Mesendoderm (in vitro differentiated cells): ENCODE measurements around the gene CD302.

Source experiments
- DNase-seq: peaks from one replicate; pipeline ENCODE4 v3.0.0; 2013
- H2AK5ac ChIP-seq: 2 replicates; pipeline ENCODE4 v1.6.1; 2013; ENCODE audit warnings: low read length, inconsistent platforms
- H2BK120ac ChIP-seq: 2 replicates; pipeline ENCODE4 v1.6.1; 2013; ENCODE audit warnings: low read depth, mild to moderate bottlenecking, low read length, moderate library complexity, mixed read lengths
- H2BK15ac ChIP-seq: replicated peaks from 2 replicates; pipeline ENCODE4 v1.6.1; 2013; ENCODE audit warnings: low read depth, mild to moderate bottlenecking, moderate library complexity
- H2BK5ac ChIP-seq: 2 replicates; pipeline ENCODE4 v1.6.1; 2013; ENCODE audit warnings: low read length, inconsistent platforms
- H3K18ac ChIP-seq: 2 replicates; pipeline ENCODE4 v1.6.1; 2013; ENCODE audit warnings: mild to moderate bottlenecking, low read length, mixed read lengths
- H3K23ac ChIP-seq: one replicate; pipeline ENCODE4 v1.6.1; 2013; ENCODE audit warnings: low read length
- H3K27ac ChIP-seq: 2 replicates; pipeline ENCODE4 v1.5.1; 2013; ENCODE audit warnings: low read depth, mild to moderate bottlenecking, inconsistent platforms, low read length, moderate library complexity
- H3K27me3 ChIP-seq: 2 replicates; pipeline ENCODE4 v1.6.1; 2013; ENCODE audit warnings: low read length, control low read depth, mild to moderate bottlenecking, inconsistent platforms; ENCODE audit not compliant: insufficient read depth, poor library complexity
- H3K36me3 ChIP-seq: 2 replicates; pipeline ENCODE4 v1.6.1; 2013; ENCODE audit warnings: low read length, inconsistent platforms; ENCODE audit not compliant: control insufficient read depth, insufficient read depth
- H3K4ac ChIP-seq: one replicate; pipeline ENCODE4 v1.6.1; 2013; ENCODE audit warnings: low read depth, mild to moderate bottlenecking, low read length, moderate library complexity
- H3K4me1 ChIP-seq: 2 replicates; pipeline ENCODE4 v1.6.1; 2013; ENCODE audit warnings: low read depth, low read length, inconsistent platforms; ENCODE audit not compliant: control insufficient read depth
- H3K4me2 ChIP-seq: 2 replicates; pipeline ENCODE4 v1.6.1; 2013; ENCODE audit warnings: low read length
- H3K4me3 ChIP-seq: 2 replicates; pipeline ENCODE4 v1.5.1; 2013; ENCODE audit warnings: mild to moderate bottlenecking, low read length
- H3K56ac ChIP-seq: one replicate; pipeline ENCODE4 v1.6.1; 2013; ENCODE audit warnings: low read length
- H3K79me1 ChIP-seq: 2 replicates; pipeline ENCODE4 v1.6.1; 2013; ENCODE audit warnings: low read length, inconsistent platforms
- H3K79me2 ChIP-seq: 2 replicates; pipeline ENCODE4 v1.6.1; 2013; ENCODE audit warnings: mild to moderate bottlenecking, low read length; ENCODE audit not compliant: control insufficient read depth, insufficient read depth
- H3K9ac ChIP-seq: 2 replicates; pipeline ENCODE4 v1.6.1; 2013; ENCODE audit warnings: low read length, inconsistent platforms
- H4K5ac ChIP-seq: one replicate; pipeline ENCODE4 v1.6.1; 2013; ENCODE audit warnings: low read length
- H4K8ac ChIP-seq: one replicate; pipeline ENCODE4 v1.6.1; 2013; ENCODE audit warnings: low read depth, mild to moderate bottlenecking, control low read depth, low read length, moderate library complexity
- WGBS: extraction: QIAGEN DNeasy Blood & Tissue Kit; methylation state at CpG from one replicate; pipeline ENCODE4 v1.1.7; 2013; ENCODE audit warnings: low lambda C conversion rate, missing lambda C conversion rate; ENCODE audit not compliant: insufficient coverage; ENCODE audit errors: extremely low coverage; 5-methylcytosine and 5-hydroxymethylcytosine counted together

CD302 gene

DNA sequence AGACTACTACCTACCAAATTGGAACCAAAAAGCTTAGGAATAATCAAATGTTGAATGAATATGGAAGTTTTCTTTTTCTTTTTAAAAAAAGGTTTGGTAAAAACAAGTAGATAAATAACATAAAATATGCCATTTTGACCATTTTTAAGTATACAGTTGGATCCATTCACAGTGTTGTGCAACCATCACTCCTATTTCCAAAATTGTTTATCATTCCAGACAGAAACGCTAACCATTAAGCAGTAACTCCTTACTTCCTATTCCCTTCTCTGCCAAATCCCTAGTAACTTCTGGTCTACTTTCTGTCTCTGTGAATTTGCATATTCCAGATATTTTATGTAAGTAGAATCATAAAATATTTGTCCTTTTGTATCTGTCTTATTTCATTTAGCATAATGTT lies 39.8 kb downstream of the CD302 start:
- no peak overlapping the region for H3K9ac ChIP-seq
- H3K4me3 ChIP-seq = no peak overlapping the region
- no peak overlapping the region for H2AK5ac ChIP-seq
- no peak for DNase-seq
- H3K4me1 ChIP-seq = no peaks in the 10 kb centered on the region
- no peaks in the 10 kb centered on the region for H3K27me3 ChIP-seq
- no peak overlapping the region for H3K4me2 ChIP-seq
- H3K79me2 ChIP-seq = peaks cover 5% of the 10 kb centered on the region
- H3K23ac ChIP-seq = no peak overlapping the region
- no peak overlapping the region for H3K4ac ChIP-seq
- no peak overlapping the region for H4K8ac ChIP-seq
- H3K36me3 ChIP-seq = peaks cover 4% of the 10 kb centered on the region
- no peak overlapping the region for H3K27ac ChIP-seq
- H2BK120ac ChIP-seq = no peak overlapping the region
- no CpG with 5 or more reads among the region's 1 CpG for WGBS
- H2BK5ac ChIP-seq = no peak overlapping the region
- H4K5ac ChIP-seq = no peak overlapping the region
- no peak overlapping the region for H3K56ac ChIP-seq
- peaks cover 5% of the 10 kb centered on the region for H3K79me1 ChIP-seq
- no peak overlapping the region for H2BK15ac ChIP-seq
- no peak overlapping the region for H3K18ac ChIP-seq

DNA sequence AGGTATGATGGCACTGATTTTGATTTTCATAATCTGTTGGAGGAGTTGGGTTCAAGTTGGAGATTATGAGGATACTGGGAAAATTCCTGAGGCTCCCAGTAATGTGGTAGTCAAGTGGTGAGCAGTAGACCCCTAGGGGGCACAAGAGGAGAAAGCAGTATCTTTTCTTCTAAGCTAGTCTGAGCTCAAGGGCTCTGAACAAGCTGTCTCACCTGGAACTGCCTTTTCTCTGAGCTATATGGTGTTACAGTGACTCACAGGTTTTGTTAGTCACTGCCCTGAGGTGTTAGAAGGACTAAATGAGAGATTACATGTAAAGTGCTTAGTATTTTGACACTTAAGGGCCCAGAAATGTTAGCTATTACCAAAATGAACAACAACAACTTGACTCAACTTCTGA lies 42.2 kb downstream of the CD302 start:
- Histone ChIP-seq H2AK5ac (no peak overlapping the region), H3K4me2 (no peak overlapping the region)

DNA sequence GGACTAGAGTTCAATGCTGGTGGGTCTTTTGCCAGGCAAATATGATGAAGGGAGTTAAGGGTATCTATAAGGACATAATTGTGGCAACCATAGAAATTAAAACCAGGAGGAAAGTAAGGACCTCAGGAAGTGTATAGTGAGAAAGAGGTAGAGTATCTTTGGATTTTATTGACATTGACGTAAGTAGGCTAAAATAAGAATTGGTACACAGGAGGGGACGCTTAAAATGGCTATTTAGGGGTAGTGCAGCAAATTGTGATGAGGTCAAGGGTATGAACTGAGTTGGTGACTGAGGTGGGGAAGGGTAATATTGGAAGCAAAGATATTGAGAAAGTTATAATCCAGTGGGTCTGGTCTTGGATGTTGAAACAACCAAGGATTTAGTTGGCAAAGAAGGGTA lies 43.0 kb downstream of the CD302 start:
- H2BK120ac ChIP-seq = no peak overlapping the region
- H3K4ac ChIP-seq = no peak overlapping the region
- H3K79me2 ChIP-seq = peaks cover 7% of the 10 kb centered on the region
- H3K9ac ChIP-seq = no peak overlapping the region
- H3K4me1 ChIP-seq = no peaks in the 10 kb centered on the region
- no peak overlapping the region for H3K23ac ChIP-seq
- peaks cover 6% of the 10 kb centered on the region for H3K79me1 ChIP-seq
- H3K27ac ChIP-seq = no peak overlapping the region
- no peak overlapping the region for H4K5ac ChIP-seq
- no peaks in the 10 kb centered on the region for H3K27me3 ChIP-seq
- no peak overlapping the region for H3K56ac ChIP-seq
- no peak overlapping the region for H2AK5ac ChIP-seq
- H4K8ac ChIP-seq = no peak overlapping the region
- no peak overlapping the region for H3K4me2 ChIP-seq
- WGBS = no CpG with 5 or more reads among the region's 2 CpGs
- no peak overlapping the region for H3K18ac ChIP-seq
- peaks cover 4% of the 10 kb centered on the region for H3K36me3 ChIP-seq
- H2BK15ac ChIP-seq = no peak overlapping the region
- no peak overlapping the region for H3K4me3 ChIP-seq
- no peak for DNase-seq
- no peak overlapping the region for H2BK5ac ChIP-seq

More for the DNA sequence above, 42.2 kb downstream of the CD302 start:
- H3K9ac ChIP-seq = no peak overlapping the region
- H4K8ac ChIP-seq = no peak overlapping the region
- peaks cover 4% of the 10 kb centered on the region for H3K36me3 ChIP-seq
- H3K79me2 ChIP-seq = peaks cover 7% of the 10 kb centered on the region
- no peak overlapping the region for H3K4ac ChIP-seq
- no peaks in the 10 kb centered on the region for H3K4me1 ChIP-seq
- peaks cover 6% of the 10 kb centered on the region for H3K79me1 ChIP-seq
- H3K27ac ChIP-seq = no peak overlapping the region
- H2BK120ac ChIP-seq = no peak overlapping the region
- no peak overlapping the region for H3K23ac ChIP-seq
- H2BK15ac ChIP-seq = no peak overlapping the region
- DNase-seq = peak; percentile 95
- no peak overlapping the region for H3K18ac ChIP-seq
- no peak overlapping the region for H4K5ac ChIP-seq
- no peaks in the 10 kb centered on the region for H3K27me3 ChIP-seq
- H3K4me3 ChIP-seq = no peak overlapping the region
- no peak overlapping the region for H2BK5ac ChIP-seq
- no peak overlapping the region for H3K56ac ChIP-seq

DNA sequence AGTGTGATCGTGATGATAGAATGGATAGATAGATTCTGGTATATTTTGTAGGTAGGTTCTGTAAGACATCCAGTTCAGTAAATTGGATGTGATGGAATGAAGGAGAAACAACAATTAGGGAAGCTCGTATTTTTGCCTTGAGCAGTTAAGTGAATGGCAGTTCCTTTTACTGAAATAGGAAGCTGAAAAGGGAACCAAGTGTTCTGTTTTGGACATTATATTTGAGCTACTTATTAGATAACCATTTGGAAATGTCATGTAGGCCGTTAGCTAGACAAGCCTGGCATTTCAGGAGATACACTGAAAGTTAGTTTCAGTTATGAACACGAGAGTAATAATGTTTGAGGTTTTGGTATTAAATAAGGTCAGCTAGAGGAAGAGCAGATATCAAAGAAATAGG lies 44.2 kb downstream of the CD302 start:
- no peak overlapping the region for H3K56ac ChIP-seq
- peaks cover 6% of the 10 kb centered on the region for H3K79me1 ChIP-seq
- H3K4me2 ChIP-seq = no peak overlapping the region
- WGBS = no CpG with 5 or more reads among the region's 4 CpGs
- no peak overlapping the region for H4K5ac ChIP-seq
- peaks cover 7% of the 10 kb centered on the region for H3K79me2 ChIP-seq
- H3K18ac ChIP-seq = no peak overlapping the region
- H2BK15ac ChIP-seq = no peak overlapping the region
- no peak overlapping the region for H3K9ac ChIP-seq
- no peaks in the 10 kb centered on the region for H3K4me1 ChIP-seq
- no peak overlapping the region for H3K27ac ChIP-seq
- H3K23ac ChIP-seq = no peak overlapping the region
- no peak overlapping the region for H2AK5ac ChIP-seq
- no peak overlapping the region for H4K8ac ChIP-seq
- H2BK120ac ChIP-seq = no peak overlapping the region
- no peak for DNase-seq
- no peaks in the 10 kb centered on the region for H3K27me3 ChIP-seq
- no peak overlapping the region for H3K4ac ChIP-seq
- H2BK5ac ChIP-seq = no peak overlapping the region
- H3K4me3 ChIP-seq = no peak overlapping the region
- H3K36me3 ChIP-seq = peaks cover 3% of the 10 kb centered on the region

DNA sequence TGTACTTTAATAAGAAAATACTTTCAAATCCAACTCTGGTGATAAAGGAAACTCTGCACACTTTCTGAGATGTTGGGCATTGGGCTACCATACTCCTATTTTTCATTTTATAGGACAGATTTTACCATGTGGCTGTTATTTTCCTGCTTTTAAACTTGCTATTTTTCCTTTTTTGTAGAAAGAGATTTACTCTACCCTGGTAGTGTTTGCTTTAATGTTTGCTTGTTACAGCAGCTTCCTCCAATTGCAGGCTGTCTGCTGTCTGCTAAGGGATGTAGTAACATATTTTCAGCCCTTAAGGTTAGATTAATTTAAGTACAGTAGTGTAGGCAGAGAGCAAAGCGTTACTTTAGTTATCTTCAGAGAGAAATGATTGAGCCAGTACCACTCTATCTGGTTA lies 47.1 kb downstream of the CD302 start:
- no peak overlapping the region for H3K27ac ChIP-seq

DNA sequence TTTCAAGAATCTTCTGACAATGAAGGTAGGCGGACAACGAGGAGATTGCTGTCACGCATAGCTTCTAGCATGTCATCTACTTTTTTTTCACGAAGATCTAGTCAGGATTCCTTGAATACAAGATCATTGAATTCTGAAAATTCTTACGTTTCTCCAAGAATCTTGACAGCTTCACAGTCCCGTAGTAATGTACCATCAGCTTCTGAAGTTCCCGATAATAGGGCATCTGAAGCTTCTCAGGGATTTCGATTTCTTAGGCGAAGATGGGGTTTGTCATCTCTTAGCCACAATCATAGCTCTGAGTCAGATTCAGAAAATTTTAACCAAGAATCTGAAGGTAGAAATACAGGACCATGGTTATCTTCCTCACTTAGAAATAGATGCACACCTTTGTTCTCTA lies 49.9 kb downstream of the CD302 start:
- Histone ChIP-seq H2AK5ac (no peak overlapping the region), H3K27me3 (no peaks in the 10 kb centered on the region), H3K23ac (no peak overlapping the region), H3K4me2 (no peak overlapping the region), H2BK15ac (no peak overlapping the region), H2BK120ac (no peak overlapping the region), H3K4me3 (no peak overlapping the region), H3K9ac (no peak overlapping the region), H4K8ac (no peak overlapping the region), H3K4me1 (no peaks in the 10 kb centered on the region), H3K79me1 (peaks cover 8% of the 10 kb centered on the region), H4K5ac (no peak overlapping the region), H3K18ac (no peak overlapping the region), H3K79me2 (peaks cover 5% of the 10 kb centered on the region), H3K27ac (no peak overlapping the region), H3K36me3 (peaks cover 8% of the 10 kb centered on the region), H3K56ac (no peak overlapping the region), H2BK5ac (no peak overlapping the region), H3K4ac (no peak overlapping the region)
- no peak for DNase-seq
- WGBS = no CpG with 5 or more reads among the region's 9 CpGs

More for the DNA sequence above, 47.1 kb downstream of the CD302 start:
- Histone ChIP-seq H2BK15ac (no peak overlapping the region), H2BK120ac (no peak overlapping the region), H3K36me3 (peaks cover 8% of the 10 kb centered on the region), H3K56ac (no peak overlapping the region), H3K18ac (no peak overlapping the region), H2AK5ac (no peak overlapping the region), H2BK5ac (no peak overlapping the region), H4K8ac (no peak overlapping the region), H3K4ac (no peak overlapping the region), H3K79me2 (peaks cover 9% of the 10 kb centered on the region), H3K79me1 (peaks cover 6% of the 10 kb centered on the region), H3K4me3 (no peak overlapping the region), H3K23ac (no peak overlapping the region), H3K4me2 (no peak overlapping the region), H4K5ac (no peak overlapping the region), H3K4me1 (no peaks in the 10 kb centered on the region), H3K27me3 (no peaks in the 10 kb centered on the region), H3K9ac (no peak overlapping the region)
- no peak for DNase-seq
- no CpG with 5 or more reads among the region's 1 CpG for WGBS
